ENCODE results near the gene RGMA. TPM values are rescaled to one million over a fixed set of nuclear protein-coding genes. Genes with fewer than 3 reads are reported as not detected.

RGMA gene
- total RNA-seq, 1 experiment from 2014 or later: 5.5 TPM

- Histone ChIP-seq H3K4me1 (ENCODE audit: control insufficient read depth in 1 of 2, insufficient read depth in 2 of 2, low read length in 2 of 2) (no peaks in the 10 kb centered on the region), H3K9me2 (ENCODE audit: insufficient read depth) (no peaks in the 10 kb centered on the region), H3K9ac (ENCODE audit: low read length) (no peak overlapping the region), H3K4me2 (ENCODE audit: low read length) (no peak overlapping the region), H3K9me3 (ENCODE audit: control insufficient read depth in 1 of 2, insufficient read depth in 1 of 2, low read depth in 1 of 2, low read length in 2 of 2) (no peaks in the 10 kb centered on the region), H2AFZ (ENCODE audit: low read depth, low read length, poor library complexity, severe bottlenecking) (no peak overlapping the region), H3K4me3 (replicated peaks in 1 of 2; ENCODE audit: low read depth in 1 of 2, low read length in 2 of 2) (no peak overlapping the region), H3K27me3 (ENCODE audit: insufficient read depth, low read length) (no peaks in the 10 kb centered on the region), H3K27ac (ENCODE audit: low read depth, low read length) (no peak overlapping the region), H3K79me2 (ENCODE audit: insufficient read depth, low read length) (no peaks in the 10 kb centered on the region), H4K20me1 (ENCODE audit: insufficient read depth) (no peaks in the 10 kb centered on the region), H3K36me3 (ENCODE audit: control insufficient read depth in 1 of 2, insufficient read depth in 2 of 2, low read length in 2 of 2) (no peaks in the 10 kb centered on the region)
- ChIA-PET RAD21 (ENCODE audit: low non-redundant PET in 1 of 2, low total read pairs in 2 of 2, uncharacterized antibody in 2 of 2, unreplicated experiment in 2 of 2) (no interaction called here), CTCF (no interaction called here), POLR2A (no interaction called here)
- BruUV-seq (replicated peaks): no TSS peak
- DNase-seq (ENCODE audit: low read depth, low spot score) (no peak), ATAC-seq (no peak)
- TF ChIP-seq POLR2AphosphoS5 (IDR thresholded peaks at IDR 0.05; ENCODE audit: low read depth, low read length) (no peak), EGR1 (IDR thresholded peaks at IDR 0.05; ENCODE audit: low read depth) (no peak), YY1 (IDR thresholded peaks at IDR 0.05; ENCODE audit: extremely low read depth, insufficient replicate concordance, low read depth, low read length) (no peak), ZFX (IDR thresholded peaks at IDR 0.05) (no peak), ELF1 (IDR thresholded peaks at IDR 0.05; ENCODE audit: borderline replicate concordance, low read depth) (no peak), EZH2 (IDR thresholded peaks at IDR 0.05) (no peak), SP1 (IDR thresholded peaks at IDR 0.05; ENCODE audit: low read depth) (no peak), FOSL1 (IDR thresholded peaks at IDR 0.05; ENCODE audit: low read depth) (no peak), CTCF (IDR thresholded peaks at IDR 0.05 in 2 of 3, conservative IDR thresholded peaks at IDR 0.05 in 1 of 3; ENCODE audit: borderline replicate concordance in 1 of 3, insufficient read depth in 1 of 3, low read depth in 2 of 3, low read length in 2 of 3) (no peak), TCF7L2 (IDR thresholded peaks at IDR 0.05; ENCODE audit: borderline replicate concordance, extremely low read depth, insufficient read depth, insufficient read length) (no peak), RAD21 (IDR thresholded peaks at IDR 0.05; ENCODE audit: low read depth) (no peak), SRF (IDR thresholded peaks at IDR 0.05; ENCODE audit: low read depth) (no peak), REST (IDR thresholded peaks at IDR 0.05; ENCODE audit: low read depth) (no peak), MAX (IDR thresholded peaks at IDR 0.05) (no peak), ATF3 (IDR thresholded peaks at IDR 0.05) (no peak), JUND (IDR thresholded peaks at IDR 0.05) (no peak), ZBTB33 (IDR thresholded peaks at IDR 0.05; ENCODE audit: extremely low read depth, insufficient replicate concordance, low read length) (no peak), CEBPB (IDR thresholded peaks at IDR 0.05; ENCODE audit: low read depth) (no peak)
- intact Hi-C loops (cut with micrococcal nuclease): no loop called here
These were observed 43.7 kb downstream of the RGMA start for GRCh38 chr15:93045191-93045785.
